ENCODE measurements around the gene SPINK14.

Gene SPINK14

GRCh38 chr5:148201151-148201550 lies 32.8 kb downstream of the SPINK14 start:
- no peak for DNase-seq

GRCh38 chr5:148202531-148203203 lies 34.3 kb downstream of the SPINK14 start, which contains the start of gene SPINK6:
Gene SPINK6 (plus strand): TSS chr5:148203042. CDS start chr5:148203097, 55 bp downstream.
- DNase-seq, result no peak

GRCh38 chr5:148205044-148205806 lies 36.9 kb downstream of the SPINK14 start:
- no peak for DNase-seq

GRCh38 chr5:148205865-148206264 lies 37.5 kb downstream of the SPINK14 start:
- DNase-seq, result no peak

- DNase-seq, result no peak
Observed at GRCh38 chr5:148206620-148207019, 38.3 kb downstream of the SPINK14 start.

GRCh38 chr5:148208226-148208625 lies 39.9 kb downstream of the SPINK14 start:
- no peak for DNase-seq

GRCh38 chr5:148209151-148209770 lies 40.9 kb downstream of the SPINK14 start:
- DNase-seq, result no peak

- DNase-seq, result no peak
Observed at GRCh38 chr5:148214665-148215185, 46.4 kb downstream of the SPINK14 start.

GRCh38 chr5:148221508-148221907 lies 53.2 kb downstream of the SPINK14 start:
- no peak for DNase-seq

GRCh38 chr5:148224117-148224742 lies 55.9 kb downstream of the SPINK14 start:
- no peak for DNase-seq
